Measurements from ENCODE around the gene RNASE4. TPM values are rescaled to one million over a fixed set of nuclear protein-coding genes. Genes with fewer than 3 reads are reported as not detected.

RNASE4 gene
- total RNA-seq, 1 experiment from 2014 or later: 14.2 TPM

DNA sequence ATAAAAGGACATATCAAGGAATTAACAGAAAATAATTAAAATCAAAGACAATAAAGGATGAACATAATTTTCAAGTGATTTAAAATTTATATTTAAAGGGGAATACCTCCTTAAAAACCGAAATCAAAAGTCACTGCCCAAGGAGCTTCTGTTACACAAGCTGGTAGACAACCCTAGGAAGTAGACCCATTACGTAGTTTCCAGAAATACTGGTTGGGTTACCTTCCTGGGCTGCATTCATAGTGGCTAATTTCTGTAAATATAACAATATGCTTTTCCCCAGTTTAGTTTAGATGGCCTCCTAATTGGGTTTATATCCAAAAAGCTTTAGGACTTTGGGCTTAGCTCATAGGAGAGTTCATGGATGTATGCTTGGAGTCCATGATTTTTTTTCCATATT, 59.2 kb downstream of the RNASE4 start:
- DNase-seq (ENCODE audit: low read depth): no peak

DNA sequence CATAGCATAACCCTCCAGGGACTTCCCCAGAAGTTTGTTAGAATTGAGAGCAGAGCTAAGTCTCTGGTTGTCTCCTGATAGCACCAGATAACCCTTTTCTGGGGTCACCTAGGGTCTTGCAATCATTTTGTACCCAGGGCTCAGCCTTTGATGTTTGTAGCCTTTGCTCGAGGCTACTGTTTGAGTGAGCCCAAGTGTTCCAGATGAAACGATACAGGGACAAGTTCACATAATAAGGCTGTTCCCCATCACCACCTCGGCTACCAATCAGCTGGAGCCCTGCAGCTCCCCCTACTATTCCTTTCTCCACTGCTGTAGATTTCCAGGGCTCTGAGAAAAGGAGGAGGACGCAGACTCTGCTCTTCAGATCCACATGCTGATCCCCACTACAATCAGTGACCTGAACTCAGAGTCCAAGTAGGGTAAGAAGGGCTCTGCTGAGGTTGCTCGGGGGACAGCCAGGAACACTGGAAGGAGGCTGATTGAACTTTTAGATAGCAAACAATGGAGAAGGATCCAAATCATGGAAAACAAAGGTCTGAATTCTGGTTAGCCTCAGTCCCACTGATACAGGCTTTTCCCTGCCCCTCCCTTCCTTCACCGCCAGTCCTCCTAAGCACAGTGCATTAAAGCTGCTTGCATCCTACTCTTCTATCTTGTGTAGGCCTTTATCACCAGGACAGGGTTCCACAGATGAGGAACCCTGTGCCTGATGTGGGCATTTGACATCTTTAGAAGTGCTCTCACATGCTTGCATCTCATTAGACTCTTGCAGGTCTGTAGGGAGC, 61.4 kb downstream of the RNASE4 start, which contains the start of gene EDDM3A:
Gene EDDM3A (plus strand): TSS at position 317 of the 788 bp plus-strand sequence. CDS start 1,694 bp downstream, outside the sequence.
- DNase-seq (ENCODE audit: low read depth): no peak

DNA sequence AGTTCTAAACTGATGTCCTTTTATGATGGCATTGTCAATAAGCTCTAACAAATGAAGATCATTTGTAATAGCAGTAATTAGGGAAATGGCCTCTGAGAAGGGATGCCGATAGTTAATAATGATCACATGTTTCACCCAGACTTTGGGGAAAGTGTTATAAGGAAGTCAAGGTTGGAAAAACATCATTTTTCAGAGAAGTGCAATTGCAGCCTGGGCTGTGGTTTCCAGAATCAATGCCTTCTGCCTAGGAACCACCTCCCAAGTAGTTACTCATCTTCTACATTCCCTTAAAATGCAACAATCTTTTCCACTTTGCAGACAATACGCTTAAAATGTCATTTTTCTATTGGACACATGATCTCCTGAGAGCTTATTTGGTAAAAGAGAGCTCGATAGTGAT, 62.2 kb downstream of the RNASE4 start:
- DNase-seq (ENCODE audit: low read depth): no peak

- DNase-seq (ENCODE audit: low read depth): no peak
Measured at GRCh38 chr14:20748439-20748838, 64.1 kb downstream of the RNASE4 start.

GRCh38 chr14:20750194-20750593, 65.8 kb downstream of the RNASE4 start:
- no peak for DNase-seq (ENCODE audit: low read depth)

Other genes with a start within 250 kb of the RNASE4 start
- gene KLHL33, start 248.4 kb upstream of the RNASE4 start, total RNA-seq (2014; rRNA removed; shearing (Covaris generic)): not detected in 2 replicates
- 19.9 and 26.9 TPM in 2 replicates for gene OSGEP, start 229.7 kb upstream of the RNASE4 start, total RNA-seq (2014; rRNA removed; shearing (Covaris generic))
- 41.7 and 49.5 TPM in 2 replicates for gene APEX1, start 229.3 kb upstream of the RNASE4 start, total RNA-seq (2014; rRNA removed; shearing (Covaris generic))
- gene PIP4P1, start 223.1 kb upstream of the RNASE4 start, total RNA-seq (2014; rRNA removed; shearing (Covaris generic)): 16.5 and 22.9 TPM in 2 replicates
- gene PNP, start 215.2 kb upstream of the RNASE4 start, total RNA-seq (2014; rRNA removed; shearing (Covaris generic)): 42.3 and 45.0 TPM in 2 replicates
- gene RNASE10, start 179.0 kb upstream of the RNASE4 start, total RNA-seq (2014; rRNA removed; shearing (Covaris generic)): not detected in 2 replicates
- not detected in 2 replicates for gene RNASE9, start 123.5 kb upstream of the RNASE4 start, total RNA-seq (2014; rRNA removed; shearing (Covaris generic))
- gene RNASE11, start 96.6 kb upstream of the RNASE4 start, total RNA-seq (2014; rRNA removed; shearing (Covaris generic)): not detected in 2 replicates
- not detected in 2 replicates for gene RNASE12, start 93.2 kb upstream of the RNASE4 start, total RNA-seq (2014; rRNA removed; shearing (Covaris generic))
- gene OR6S1, start 42.9 kb upstream of the RNASE4 start, total RNA-seq (2014; rRNA removed; shearing (Covaris generic)): not detected in 2 replicates
- 6.3 and 7.4 TPM in 2 replicates for gene ANG, start 4.2 kb downstream of the RNASE4 start, total RNA-seq (2014; rRNA removed; shearing (Covaris generic))
- not detected in 2 replicates for gene EDDM3A, start 61.3 kb downstream of the RNASE4 start, total RNA-seq (2014; rRNA removed; shearing (Covaris generic))
- gene EDDM3B, start 83.8 kb downstream of the RNASE4 start, total RNA-seq (2014; rRNA removed; shearing (Covaris generic)): not detected in 2 replicates
- gene RNASE6, start 96.7 kb downstream of the RNASE4 start, total RNA-seq (2014; rRNA removed; shearing (Covaris generic)): not detected in 2 replicates
- gene RNASE1, start 118.3 kb downstream of the RNASE4 start, total RNA-seq (2014; rRNA removed; shearing (Covaris generic)): 1.1 and 2.2 TPM in 2 replicates
- not detected in 2 replicates for gene RNASE3, start 206.8 kb downstream of the RNASE4 start, total RNA-seq (2014; rRNA removed; shearing (Covaris generic))